ENCODE measurements around the gene HSPA12B. TPM values are rescaled to one million over a fixed set of nuclear protein-coding genes. Genes with fewer than 3 reads are reported as not detected.

HSPA12B gene
- total and polyA plus RNA-seq, 2 of the 13 experiments (the other 11 are each of a cell fraction or from before 2014, with no cell fraction given), result 0.01 TPM; not detected in 1

- TF ChIP-seq ZZZ3 (CRISPR knock-in tag; IDR thresholded peaks at IDR 0.05; ENCODE audit: borderline replicate concordance), result no peak
- TF ChIP-seq, protein P1, sequence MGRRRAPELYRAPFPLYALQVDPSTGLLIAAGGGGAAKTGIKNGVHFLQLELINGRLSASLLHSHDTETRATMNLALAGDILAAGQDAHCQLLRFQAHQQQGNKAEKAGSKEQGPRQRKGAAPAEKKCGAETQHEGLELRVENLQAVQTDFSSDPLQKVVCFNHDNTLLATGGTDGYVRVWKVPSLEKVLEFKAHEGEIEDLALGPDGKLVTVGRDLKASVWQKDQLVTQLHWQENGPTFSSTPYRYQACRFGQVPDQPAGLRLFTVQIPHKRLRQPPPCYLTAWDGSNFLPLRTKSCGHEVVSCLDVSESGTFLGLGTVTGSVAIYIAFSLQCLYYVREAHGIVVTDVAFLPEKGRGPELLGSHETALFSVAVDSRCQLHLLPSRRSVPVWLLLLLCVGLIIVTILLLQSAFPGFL (CRISPR knock-in tag; IDR thresholded peaks at IDR 0.05), result no peak
- no peak for TF ChIP-seq MIER3 (CRISPR knock-in tag; IDR thresholded peaks at IDR 0.05; ENCODE audit: borderline replicate concordance)
- TF ChIP-seq ZNF292 (CRISPR knock-in tag; IDR thresholded peaks at IDR 0.05; ENCODE audit: borderline replicate concordance, low read depth), result no peak
- TF ChIP-seq PHF8 (CRISPR knock-in tag; IDR thresholded peaks at IDR 0.05), result no peak
- TF ChIP-seq XRCC5 (optimal IDR thresholded peaks at IDR 0.05; ENCODE audit: low read length), result peak; percentile 82
- TF ChIP-seq ZNF10 (CRISPR knock-in tag; IDR thresholded peaks at IDR 0.05; ENCODE audit: borderline replicate concordance, low read depth), result no peak
- no peak for TF ChIP-seq ZNF784 (CRISPR knock-in tag; IDR thresholded peaks at IDR 0.05; ENCODE audit: borderline replicate concordance)
- TF ChIP-seq ZBTB1 (CRISPR knock-in tag; IDR thresholded peaks at IDR 0.05; ENCODE audit: borderline replicate concordance), result no peak
- TF ChIP-seq ZNF652 (CRISPR knock-in tag; IDR thresholded peaks at IDR 0.05; ENCODE audit: borderline replicate concordance, low read depth), result no peak
Measured at GRCh38 chr20:3716195-3716834, 16.2 kb upstream of the HSPA12B start (continued).

- no peaks in the 10 kb centered on the region for H3K36me3 ChIP-seq (replicated peaks in 1 of 2; ENCODE audit: control insufficient read depth in 1 of 2, insufficient read depth in 2 of 2, low read length in 2 of 2)
- in situ Hi-C loops (cut with HindIII; ENCODE audit: extremely low pct_ligation_motif_present, low pct_unique_long_range_greater_than_20kb), result no loop called here
- FAIRE-seq (no peak), ATAC-seq (no peak), DNase-seq (ENCODE audit: low spot score) (no peak)
- no peak overlapping the region for H3K9ac ChIP-seq (ENCODE audit: insufficient read depth, low read depth, low read length)
- no TSS peak for BruUV-seq (replicated peaks)
- WGBS (ENCODE audit: low lambda C conversion rate), result 43% methylated on average over 4 of the region's 4 CpGs
- no peak overlapping the region for H3K4me3 ChIP-seq (replicated peaks in 1 of 3; ENCODE audit: insufficient read depth in 1 of 3, low read depth in 2 of 3, low read length in 3 of 3)
- H3K27ac ChIP-seq (ENCODE audit: extremely low read length, insufficient read depth, low read length), result no peak overlapping the region
- no peaks in the 10 kb centered on the region for H3K79me2 ChIP-seq (ENCODE audit: insufficient read depth, low read length)
- CTCF ChIA-PET (ENCODE audit: low intra/inter-chr PET ratio, low total read pairs), result no interaction called here
- H3K4me2 ChIP-seq (ENCODE audit: low read depth, low read length), result no peak overlapping the region
- H4K20me1 ChIP-seq (ENCODE audit: insufficient read depth, low read length), result no peaks in the 10 kb centered on the region
- H3K27me3 ChIP-seq (ENCODE audit: control insufficient read depth in 1 of 2, insufficient read depth in 2 of 2, low read length in 2 of 2), result peaks cover 0 to 15% of the 10 kb centered on the region in 2 experiments; a peak in 3 of 5 replicates
- H3K9me3 ChIP-seq (ENCODE audit: low read length), result no peaks in the 10 kb centered on the region
- no peak overlapping the region for H2AFZ ChIP-seq (ENCODE audit: low read length)
- POLR2A ChIA-PET, result no interaction called here
- H3K4me1 ChIP-seq (ENCODE audit: insufficient read depth, low read length), result no peaks in the 10 kb centered on the region
- intact Hi-C loops (cut with micrococcal nuclease; ENCODE audit: unreplicated experiment), result no loop called here
- TF ChIP-seq TEAD3 (CRISPR knock-in tag; optimal IDR thresholded peaks at IDR 0.05; ENCODE audit: borderline replicate concordance) (no peak), ZNF329 (CRISPR knock-in tag; IDR thresholded peaks at IDR 0.05; ENCODE audit: low read depth) (no peak), ZNF761 (CRISPR knock-in tag; conservative IDR thresholded peaks at IDR 0.05) (no peak), PAXIP1 (CRISPR knock-in tag; conservative IDR thresholded peaks at IDR 0.05) (no peak), ZNF589 (CRISPR knock-in tag; conservative IDR thresholded peaks at IDR 0.05) (no peak)
Measured at GRCh38 chr20:3719046-3719445, 13.4 kb upstream of the HSPA12B start.

Measured in HepG2 (cell line).